ENCODE measurements around the gene C6. TPM values are rescaled to one million over a fixed set of nuclear protein-coding genes. Genes with fewer than 3 reads are reported as not detected.

The C6 gene
- total and polyA plus RNA-seq, 3 donors from 2014 or later: 9.4 to 10.8 (median 9.9) TPM

DNA sequence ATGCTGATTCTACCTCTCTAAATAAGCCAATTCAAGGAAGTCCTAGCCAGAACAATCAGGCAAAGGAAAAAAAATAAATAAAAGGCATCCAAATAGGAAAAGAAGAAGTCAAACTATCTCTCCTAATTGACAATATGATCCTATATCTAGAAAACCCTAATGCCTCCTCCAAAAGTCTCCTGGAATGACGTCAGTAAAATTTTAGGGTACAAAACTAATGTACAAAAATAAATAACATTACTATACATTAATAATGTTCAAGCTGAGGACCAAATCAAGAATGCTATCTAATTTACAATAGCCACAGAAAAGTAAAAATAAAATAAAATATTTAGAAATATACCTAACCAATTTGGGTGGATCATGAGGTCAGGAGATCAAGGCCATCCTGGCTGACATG lies 33.8 kb upstream of the C6 start:
- WGBS, 2 donors: 79 to 83% methylated on average over 1 of the region's 1 CpG
- no peaks in the 10 kb centered on the region for H3K36me3 ChIP-seq (ENCODE audit: low read depth, missing control alignments)
- H3K27ac ChIP-seq: no peak overlapping the region
- no peak overlapping the region for H3K4me3 ChIP-seq
- DNase-seq: no peak
- intact Hi-C loops (cut with DNase I; ENCODE audit: low total_unique reads): no loop called here
- H3K4me1 ChIP-seq: no peaks in the 10 kb centered on the region
- H3K9me3 ChIP-seq: no peaks in the 10 kb centered on the region
- TF ChIP-seq, protein P1, sequence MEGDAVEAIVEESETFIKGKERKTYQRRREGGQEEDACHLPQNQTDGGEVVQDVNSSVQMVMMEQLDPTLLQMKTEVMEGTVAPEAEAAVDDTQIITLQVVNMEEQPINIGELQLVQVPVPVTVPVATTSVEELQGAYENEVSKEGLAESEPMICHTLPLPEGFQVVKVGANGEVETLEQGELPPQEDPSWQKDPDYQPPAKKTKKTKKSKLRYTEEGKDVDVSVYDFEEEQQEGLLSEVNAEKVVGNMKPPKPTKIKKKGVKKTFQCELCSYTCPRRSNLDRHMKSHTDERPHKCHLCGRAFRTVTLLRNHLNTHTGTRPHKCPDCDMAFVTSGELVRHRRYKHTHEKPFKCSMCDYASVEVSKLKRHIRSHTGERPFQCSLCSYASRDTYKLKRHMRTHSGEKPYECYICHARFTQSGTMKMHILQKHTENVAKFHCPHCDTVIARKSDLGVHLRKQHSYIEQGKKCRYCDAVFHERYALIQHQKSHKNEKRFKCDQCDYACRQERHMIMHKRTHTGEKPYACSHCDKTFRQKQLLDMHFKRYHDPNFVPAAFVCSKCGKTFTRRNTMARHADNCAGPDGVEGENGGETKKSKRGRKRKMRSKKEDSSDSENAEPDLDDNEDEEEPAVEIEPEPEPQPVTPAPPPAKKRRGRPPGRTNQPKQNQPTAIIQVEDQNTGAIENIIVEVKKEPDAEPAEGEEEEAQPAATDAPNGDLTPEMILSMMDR (IDR thresholded peaks at IDR 0.05): no peak
- no peak for TF ChIP-seq POLR2A (IDR thresholded peaks at IDR 0.05)
- no peaks in the 10 kb centered on the region for H3K27me3 ChIP-seq

DNA sequence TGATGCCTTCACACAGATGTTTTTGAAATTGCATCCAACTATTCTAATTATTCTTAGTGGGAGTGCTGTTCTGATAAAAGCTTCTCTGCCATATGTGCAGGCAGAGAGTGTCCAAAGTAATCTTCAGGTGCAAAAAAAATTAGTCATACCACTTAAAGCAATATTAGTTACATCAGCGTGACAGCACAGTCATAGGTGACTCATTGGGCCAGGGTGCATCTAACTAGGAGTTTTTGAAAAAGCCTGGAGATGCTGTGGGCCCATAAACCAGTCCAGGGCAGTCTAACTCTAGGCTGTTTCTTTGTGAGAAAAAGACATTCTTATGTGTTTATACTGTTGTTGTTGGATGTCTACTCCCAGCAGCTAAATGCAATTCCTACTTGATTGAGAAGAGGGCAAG lies 33.0 kb upstream of the C6 start:
- H3K4me3 ChIP-seq: no peak overlapping the region
- H3K36me3 ChIP-seq (ENCODE audit: low read depth, missing control alignments): no peaks in the 10 kb centered on the region
- TF ChIP-seq POLR2A (IDR thresholded peaks at IDR 0.05): no peak
- H3K27ac ChIP-seq: peak overlapping the region in 1 of 2 donors; percentile 20
- H3K27me3 ChIP-seq: no peaks in the 10 kb centered on the region
- intact Hi-C loops (cut with DNase I; ENCODE audit: low total_unique reads): no loop called here
- H3K9me3 ChIP-seq: no peaks in the 10 kb centered on the region
- DNase-seq: no peak
- 40 to 55% methylated on average over 1 of the region's 1 CpG for WGBS, 2 donors
- H3K4me1 ChIP-seq: no peaks in the 10 kb centered on the region

DNA sequence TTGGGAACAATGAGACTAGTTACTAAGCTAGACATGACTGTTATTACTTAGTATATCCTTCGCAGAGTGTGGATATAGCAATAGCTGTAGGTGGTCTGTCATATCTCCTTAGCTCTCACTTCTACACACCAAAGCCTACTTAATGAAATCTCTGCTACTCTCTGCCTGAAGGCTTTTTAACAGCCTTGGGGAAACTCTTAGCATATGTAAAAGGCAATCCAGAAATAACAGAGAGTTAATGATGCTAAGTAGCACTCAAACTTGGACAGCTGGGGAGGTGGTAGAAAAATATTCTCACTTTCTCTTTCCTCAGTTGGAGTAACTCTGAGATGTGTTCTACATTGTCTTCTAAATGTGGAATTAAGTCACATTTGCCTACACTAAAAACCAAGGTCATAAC lies 30.2 kb upstream of the C6 start:
- Histone ChIP-seq H3K4me1 (no peaks in the 10 kb centered on the region), H3K27ac (no peak overlapping the region), H3K9me3 (no peaks in the 10 kb centered on the region), H3K4me3 (no peak overlapping the region), H3K27me3 (no peaks in the 10 kb centered on the region), H3K36me3 (ENCODE audit: low read depth, missing control alignments) (no peaks in the 10 kb centered on the region)
- WGBS, 2 donors: 88 to 95% methylated on average over 1 of the region's 1 CpG
- no peak for DNase-seq
- no peak for TF ChIP-seq POLR2A (IDR thresholded peaks at IDR 0.05)
- intact Hi-C loops (cut with DNase I; ENCODE audit: low total_unique reads): no loop called here

DNA sequence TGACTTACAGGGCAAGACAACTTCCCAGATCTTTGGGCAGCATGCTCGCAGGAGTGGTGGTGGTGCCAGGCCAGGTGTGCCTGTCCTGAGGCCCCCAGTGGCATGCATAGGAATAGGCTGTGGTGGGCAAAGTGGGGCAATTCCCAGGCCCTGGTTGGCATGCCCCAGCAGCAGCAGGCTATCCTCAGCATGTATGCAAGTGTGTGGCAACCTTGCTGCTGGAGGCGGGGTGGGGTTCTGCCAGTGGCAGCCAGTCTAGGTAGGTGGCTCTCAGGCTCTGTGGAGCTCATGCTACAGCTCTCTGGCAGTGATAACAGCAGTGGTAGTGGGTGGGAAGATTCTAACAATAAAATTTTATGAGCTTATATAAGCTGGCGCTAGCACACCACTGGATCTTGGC lies 27.7 kb upstream of the C6 start:
- H3K27me3 ChIP-seq: no peaks in the 10 kb centered on the region
- TF ChIP-seq POLR2A (IDR thresholded peaks at IDR 0.05): no peak
- TF ChIP-seq, protein P1 (IDR thresholded peaks at IDR 0.05): no peak
- DNase-seq: no peak
- intact Hi-C loops (cut with DNase I; ENCODE audit: low total_unique reads): no loop called here
- WGBS, 2 donors: 90 to 94% methylated on average over 3 of the region's 3 CpGs
- H3K9me3 ChIP-seq: no peaks in the 10 kb centered on the region
- H3K27ac ChIP-seq: no peak overlapping the region
- no peaks in the 10 kb centered on the region for H3K36me3 ChIP-seq (ENCODE audit: low read depth, missing control alignments)
- H3K4me1 ChIP-seq: no peaks in the 10 kb centered on the region
- no peak overlapping the region for H3K4me3 ChIP-seq

DNA sequence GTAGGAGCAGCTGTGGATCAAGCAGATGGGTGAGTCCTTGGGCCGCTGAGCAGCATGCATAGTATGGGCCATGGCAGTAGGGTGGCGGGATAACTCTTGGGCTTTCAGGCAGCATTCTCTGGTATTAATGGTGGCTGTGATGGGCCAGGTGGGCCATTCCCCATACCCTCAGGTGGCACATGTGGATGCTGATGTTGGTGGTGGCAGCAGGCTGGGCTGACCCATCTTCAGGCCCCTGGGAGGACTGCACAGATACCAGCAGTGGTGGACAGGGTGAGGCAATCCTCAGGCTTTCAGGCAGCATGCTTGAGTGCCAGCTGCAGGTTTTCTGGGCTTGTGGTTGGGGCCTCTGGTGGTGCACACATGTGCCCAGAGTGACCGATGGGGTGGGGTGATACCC lies 27.1 kb upstream of the C6 start:
- intact Hi-C loops (cut with DNase I; ENCODE audit: low total_unique reads): no loop called here
- Histone ChIP-seq H3K9me3 (no peaks in the 10 kb centered on the region), H3K36me3 (ENCODE audit: low read depth, missing control alignments) (no peaks in the 10 kb centered on the region), H3K27me3 (no peaks in the 10 kb centered on the region), H3K4me3 (no peak overlapping the region), H3K4me1 (no peaks in the 10 kb centered on the region), H3K27ac (no peak overlapping the region)
- DNase-seq: no peak
- TF ChIP-seq, protein P1 (IDR thresholded peaks at IDR 0.05): no peak
- TF ChIP-seq POLR2A (IDR thresholded peaks at IDR 0.05): no peak
- WGBS, 2 donors: 96% methylated on average over 3 of the region's 3 CpGs; no CpG with 5 or more reads in 1 of the 2 donors

DNA sequence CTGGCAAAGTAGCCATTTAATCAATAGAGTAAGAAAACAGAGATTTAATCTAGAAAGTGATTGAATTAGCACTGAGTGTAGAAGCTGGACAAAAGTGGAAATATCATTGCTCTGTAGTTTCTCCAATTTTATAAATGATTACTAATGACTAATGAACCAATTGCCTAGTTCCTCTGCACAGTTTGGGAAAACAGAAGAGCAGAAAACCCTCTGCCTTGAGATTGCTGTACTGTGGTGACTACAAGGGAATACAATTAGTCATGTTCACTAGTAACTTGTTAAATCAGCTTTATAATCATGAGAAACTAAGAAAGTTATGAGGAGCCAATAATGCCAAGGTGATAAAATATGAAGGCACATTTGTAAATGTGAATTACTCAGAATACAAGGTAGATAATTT lies 21.1 kb upstream of the C6 start:
- no peak overlapping the region for H3K27ac ChIP-seq
- intact Hi-C loops (cut with DNase I; ENCODE audit: low total_unique reads): no loop called here
- H3K9me3 ChIP-seq: no peaks in the 10 kb centered on the region
- no peak for DNase-seq
- H3K27me3 ChIP-seq: no peaks in the 10 kb centered on the region
- no peaks in the 10 kb centered on the region for H3K36me3 ChIP-seq (ENCODE audit: low read depth, missing control alignments)
- no peak overlapping the region for H3K4me3 ChIP-seq
- no peaks in the 10 kb centered on the region for H3K4me1 ChIP-seq
- TF ChIP-seq, protein P1 (IDR thresholded peaks at IDR 0.05): no peak
- no peak for TF ChIP-seq POLR2A (IDR thresholded peaks at IDR 0.05)

Data from testis (tissue), 3 donors.